NCI-H82 treated with DMSO at 0.1 percent for 48 hours (cell line): ENCODE measurements around the gene VWA2.

Source experiments
- DNase-seq: peaks from one replicate; lab custom pipeline; 2025; ENCODE audit not compliant: unreplicated experiment; lab: John Stamatoyannopoulos, UW

The VWA2 gene

GRCh38 chr10:114239117-114239993, at the start of gene VWA2:
VWA2 (plus strand) TSS chr10:114239254; CDS start chr10:114248714, 9,460 bp downstream.
- no peak for DNase-seq

GRCh38 chr10:114189700-114190099, 49.4 kb upstream of the VWA2 start:
- no peak for DNase-seq

- DNase-seq = no peak
Observed at GRCh38 chr10:114195079-114195478, 44.0 kb upstream of the VWA2 start.

GRCh38 chr10:114199239-114199638, 39.8 kb upstream of the VWA2 start:
- no peak for DNase-seq

GRCh38 chr10:114202812-114203211, 36.2 kb upstream of the VWA2 start:
- DNase-seq = no peak

- no peak for DNase-seq
Observed at GRCh38 chr10:114206902-114207301, 32.2 kb upstream of the VWA2 start.

- no peak for DNase-seq
Observed at GRCh38 chr10:114207349-114207748, 31.7 kb upstream of the VWA2 start.

- no peak for DNase-seq
Observed at GRCh38 chr10:114208351-114208750, 30.7 kb upstream of the VWA2 start.

GRCh38 chr10:114212153-114212552, 26.9 kb upstream of the VWA2 start:
- no peak for DNase-seq

- no peak for DNase-seq
Observed at GRCh38 chr10:114215033-114215432, 24.0 kb upstream of the VWA2 start.

- DNase-seq = no peak
Observed at GRCh38 chr10:114220281-114220680, 18.8 kb upstream of the VWA2 start.

- no peak for DNase-seq
Observed at GRCh38 chr10:114221235-114221634, 17.8 kb upstream of the VWA2 start.

GRCh38 chr10:114223066-114223465, 16.0 kb upstream of the VWA2 start:
- DNase-seq = no peak

- DNase-seq = no peak
Observed at GRCh38 chr10:114228156-114228555, 10.9 kb upstream of the VWA2 start.

- DNase-seq = no peak
Observed at GRCh38 chr10:114232561-114233176, 6.4 kb upstream of the VWA2 start.

- DNase-seq = no peak
Observed at GRCh38 chr10:114233482-114233881, 5.6 kb upstream of the VWA2 start.

GRCh38 chr10:114234132-114234531, 4.9 kb upstream of the VWA2 start:
- DNase-seq = no peak

- no peak for DNase-seq
Observed at GRCh38 chr10:114239994-114240345, 916 bp downstream of the VWA2 start.

GRCh38 chr10:114242235-114242634, 3.2 kb downstream of the VWA2 start:
- DNase-seq = no peak

- no peak for DNase-seq
Observed at GRCh38 chr10:114243661-114244060, 4.6 kb downstream of the VWA2 start.

- DNase-seq = no peak
Observed at GRCh38 chr10:114244126-114244525, 5.1 kb downstream of the VWA2 start.

- DNase-seq = no peak
Observed at GRCh38 chr10:114245121-114245791, 6.2 kb downstream of the VWA2 start.
